Daoy (cell line): ENCODE measurements around the gene INTS2. TPM values are rescaled to one million over a fixed set of nuclear protein-coding genes. Genes with fewer than 3 reads are reported as not detected.
"Not testable (repeated sequence)": the region's sequence is repeated elsewhere in the genome, so short reads cannot be mapped to it uniquely, and the experiment has no call there.

ENCODE experiments used
- DNase-seq: peaks from one replicate; pipeline ENCODE4 v3.0.0-alpha.2; 2015; ENCODE audit warnings: low read depth
- total RNA-seq: library from RNA; depleted of rRNA; stranded (reverse); fragments of >200 nt; shearing (Covaris generic); gene quantifications from 2 replicates; pipeline ENCODE4 v1.2.3, GENCODE V29; 2014

The INTS2 gene
- total RNA-seq, 1 experiment from 2014 or later = 23.5 TPM

- DNase-seq = no peak
Measured at GRCh38 chr17:61847659-61848058, 80.1 kb downstream of the INTS2 start.

- DNase-seq = no peak
Measured at GRCh38 chr17:61846761-61847375, 80.9 kb downstream of the INTS2 start.

GRCh38 chr17:61846088-61846487 lies 81.7 kb downstream of the INTS2 start:
- no peak for DNase-seq

GRCh38 chr17:61843435-61843834 lies 84.3 kb downstream of the INTS2 start:
- DNase-seq = no peak

GRCh38 chr17:61842899-61843298 lies 84.9 kb downstream of the INTS2 start:
- no peak for DNase-seq

GRCh38 chr17:61839300-61839786 lies 88.4 kb downstream of the INTS2 start:
- DNase-seq = no peak

GRCh38 chr17:61837175-61838051 lies 90.4 kb downstream of the INTS2 start:
- peak; percentile 65 for DNase-seq

GRCh38 chr17:61836266-61837174 lies 91.3 kb downstream of the INTS2 start:
- no peak for DNase-seq

GRCh38 chr17:61835606-61836005 lies 92.2 kb downstream of the INTS2 start:
- no peak for DNase-seq

- DNase-seq = no peak
Measured at GRCh38 chr17:61834610-61835009, 93.2 kb downstream of the INTS2 start.

- peak; percentile 79 for DNase-seq
Measured at GRCh38 chr17:61833536-61834193, 94.1 kb downstream of the INTS2 start.

- DNase-seq = no peak
Measured at GRCh38 chr17:61832463-61832862, 95.3 kb downstream of the INTS2 start.

GRCh38 chr17:61831099-61831498 lies 96.7 kb downstream of the INTS2 start:
- no peak for DNase-seq

GRCh38 chr17:61828694-61829093 lies 99.1 kb downstream of the INTS2 start:
- no peak for DNase-seq

GRCh38 chr17:61827649-61828395 lies 100.0 kb downstream of the INTS2 start:
- DNase-seq = no peak

- not testable (repeated sequence) for DNase-seq
Measured at GRCh38 chr17:61826866-61827265, 100.9 kb downstream of the INTS2 start.

GRCh38 chr17:61826198-61826597 lies 101.6 kb downstream of the INTS2 start:
- not testable (repeated sequence) for DNase-seq

GRCh38 chr17:61825448-61826137 lies 102.2 kb downstream of the INTS2 start:
- DNase-seq = no peak

GRCh38 chr17:61822326-61823285 lies 105.2 kb downstream of the INTS2 start:
- no peak for DNase-seq
